Activated effector memory CD4-positive, alpha-beta T cell treated with anti-CD3 and anti-CD28 coated beads, Interleukin-2, amount 50 U/mL, for 16 hours (primary cell): Measurements from ENCODE around the gene COL4A6.

Experiments used
- DNase-seq: peaks from one replicate; pipeline ENCODE4 v3.0.0-alpha.2; 2020

COL4A6 gene

DNA sequence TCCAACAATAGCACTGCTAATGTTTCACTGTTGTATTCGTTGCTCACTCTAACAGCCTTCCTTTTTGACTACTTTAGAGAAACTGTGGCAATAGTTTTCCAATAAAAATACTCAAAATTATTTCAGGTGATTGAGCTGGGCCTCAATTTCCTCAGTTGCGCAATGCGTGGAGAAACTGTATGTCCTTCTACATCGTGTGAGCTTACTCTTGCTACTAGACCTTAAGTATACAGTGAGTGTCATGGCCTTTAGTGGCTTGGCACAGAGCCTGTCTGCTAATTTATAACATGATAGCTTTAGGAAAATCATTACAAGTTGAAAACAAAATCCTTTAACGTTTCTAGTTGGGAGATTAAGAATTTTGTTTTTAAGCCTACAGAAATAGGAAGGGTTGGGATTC is 114.5 kb downstream of the COL4A6 start:
- DNase-seq, result no peak

DNA sequence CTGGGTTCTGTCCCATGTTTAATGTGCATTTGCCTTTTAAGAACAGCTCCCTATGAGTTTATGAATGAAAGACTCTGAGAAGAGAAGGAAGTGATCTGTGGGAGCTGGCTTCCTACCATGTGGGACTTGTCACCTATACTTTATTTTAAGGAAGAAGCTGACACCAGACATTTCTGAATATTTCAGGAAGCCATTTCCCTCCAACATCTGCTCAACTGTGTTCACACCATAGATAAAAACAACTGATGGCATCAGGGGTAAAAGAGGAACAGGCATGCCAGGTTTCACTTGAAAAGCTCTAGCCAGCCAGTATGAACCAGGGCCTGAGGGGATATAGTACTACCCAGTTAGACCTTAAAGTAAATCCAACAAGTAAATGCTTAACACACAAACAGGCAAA is 116.0 kb downstream of the COL4A6 start:
- DNase-seq, result no peak

DNA sequence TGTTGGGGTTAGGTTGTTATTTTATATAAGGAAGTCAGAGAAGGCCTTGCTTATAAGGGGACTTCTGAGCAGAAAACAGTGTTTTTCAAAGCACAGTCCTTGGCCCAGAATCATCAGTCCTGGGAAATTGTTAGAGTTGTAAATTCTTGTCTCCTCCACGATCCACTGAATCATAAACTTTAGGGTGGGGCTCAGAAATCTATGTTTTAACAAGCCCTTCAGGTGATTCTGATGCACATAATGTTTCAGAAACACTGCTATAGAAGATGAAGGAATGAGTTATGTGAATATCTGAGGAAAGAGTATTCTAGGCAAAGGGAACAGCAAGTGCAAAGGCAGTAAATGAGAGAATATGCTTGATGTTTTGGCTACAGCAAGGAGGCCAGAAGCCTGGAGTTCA is 121.8 kb downstream of the COL4A6 start:
- no peak for DNase-seq

DNA sequence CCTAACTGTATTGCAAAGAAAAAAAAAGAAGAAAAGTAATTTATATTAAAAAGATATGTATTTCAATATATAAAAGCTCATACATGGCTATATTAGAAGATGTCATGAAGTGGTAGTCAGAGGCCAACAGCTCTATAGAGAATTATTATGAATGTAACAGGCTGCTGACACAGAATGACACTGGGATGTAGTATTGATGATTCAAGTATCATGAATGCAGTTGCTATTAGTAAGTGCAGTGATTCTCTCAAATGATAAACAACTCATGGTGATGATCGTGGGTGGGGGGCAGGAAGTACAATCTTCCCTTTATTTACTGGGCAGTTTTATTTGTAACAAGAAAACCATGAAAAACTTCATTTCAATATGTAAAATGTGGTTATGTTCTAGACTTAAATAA is 124.6 kb downstream of the COL4A6 start:
- no peak for DNase-seq

DNA sequence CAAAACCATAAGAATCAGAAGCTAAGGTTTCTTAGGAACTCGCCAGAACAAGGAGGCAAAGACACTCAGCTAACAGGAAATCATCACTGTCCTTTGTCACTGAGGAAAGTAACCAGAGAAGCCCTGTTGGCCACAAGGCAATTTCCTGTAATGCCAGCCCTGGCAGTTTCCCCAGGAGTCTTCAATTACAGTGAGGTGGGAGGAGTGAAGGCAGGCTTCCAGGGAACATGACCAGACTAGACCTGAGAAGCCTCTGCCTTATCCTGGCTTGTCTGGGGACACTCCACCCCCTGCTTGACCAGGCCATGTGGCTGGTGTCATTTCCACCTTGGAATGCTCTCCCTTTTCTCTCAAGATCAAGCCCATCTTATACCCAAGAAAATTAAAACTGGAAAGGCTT is 125.3 kb downstream of the COL4A6 start:
- DNase-seq, result no peak

DNA sequence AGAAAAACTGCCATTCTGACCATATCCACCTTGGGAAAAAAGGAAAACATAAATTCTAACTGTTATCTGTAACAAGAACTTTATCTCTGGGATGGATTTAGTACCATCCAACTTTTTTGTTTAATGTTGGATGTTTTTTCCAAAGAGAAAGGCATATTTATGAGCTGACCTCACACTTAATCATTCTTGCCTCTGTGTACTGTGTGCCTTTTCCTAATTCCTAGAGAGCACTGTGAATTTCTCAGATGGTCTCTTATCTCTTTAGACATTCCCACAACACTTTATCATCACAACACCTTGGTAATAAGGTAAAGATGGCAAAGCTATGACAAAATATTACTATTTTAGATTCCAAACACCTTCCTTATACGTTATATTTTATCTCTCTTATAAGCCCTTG is 126.2 kb downstream of the COL4A6 start:
- DNase-seq, result no peak

DNA sequence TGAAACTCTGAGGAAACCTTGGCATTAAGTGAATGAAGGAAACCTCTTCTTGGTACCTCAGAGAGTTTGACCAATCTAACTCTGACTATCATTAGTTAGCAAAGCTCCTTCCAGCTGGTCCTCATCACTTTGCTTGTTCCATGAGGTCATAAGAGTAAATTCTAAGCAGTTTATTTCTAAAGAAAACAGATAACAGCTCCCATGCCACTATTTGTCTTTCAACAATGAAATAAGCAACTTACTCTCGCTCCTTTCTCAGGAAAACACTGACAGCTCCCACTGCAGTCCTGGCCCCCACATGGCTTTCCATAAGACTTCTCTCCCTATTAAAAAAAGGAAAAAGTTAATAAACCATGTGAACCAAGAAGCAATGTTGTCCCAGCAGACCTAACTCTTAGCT is 127.7 kb downstream of the COL4A6 start:
- no peak for DNase-seq

DNA sequence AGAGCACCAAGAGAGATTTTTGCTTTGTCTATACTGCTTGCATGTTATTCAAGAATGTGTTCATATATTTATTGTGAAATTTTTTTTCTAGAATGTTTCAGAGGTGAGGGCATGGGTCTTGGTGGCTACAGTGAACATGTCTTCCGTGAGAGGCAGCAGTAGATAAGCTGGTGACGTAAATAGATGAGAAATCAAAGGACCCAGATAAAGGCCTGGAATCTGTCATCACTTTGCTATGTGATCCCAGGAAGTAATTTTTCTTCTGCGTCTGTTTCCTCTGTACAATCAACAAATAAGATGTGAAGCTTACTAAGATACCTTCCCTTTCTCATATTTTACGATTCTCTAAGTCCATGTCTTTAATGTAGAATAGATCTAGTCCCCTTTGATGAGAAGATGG is 129.1 kb downstream of the COL4A6 start:
- no peak for DNase-seq

DNA sequence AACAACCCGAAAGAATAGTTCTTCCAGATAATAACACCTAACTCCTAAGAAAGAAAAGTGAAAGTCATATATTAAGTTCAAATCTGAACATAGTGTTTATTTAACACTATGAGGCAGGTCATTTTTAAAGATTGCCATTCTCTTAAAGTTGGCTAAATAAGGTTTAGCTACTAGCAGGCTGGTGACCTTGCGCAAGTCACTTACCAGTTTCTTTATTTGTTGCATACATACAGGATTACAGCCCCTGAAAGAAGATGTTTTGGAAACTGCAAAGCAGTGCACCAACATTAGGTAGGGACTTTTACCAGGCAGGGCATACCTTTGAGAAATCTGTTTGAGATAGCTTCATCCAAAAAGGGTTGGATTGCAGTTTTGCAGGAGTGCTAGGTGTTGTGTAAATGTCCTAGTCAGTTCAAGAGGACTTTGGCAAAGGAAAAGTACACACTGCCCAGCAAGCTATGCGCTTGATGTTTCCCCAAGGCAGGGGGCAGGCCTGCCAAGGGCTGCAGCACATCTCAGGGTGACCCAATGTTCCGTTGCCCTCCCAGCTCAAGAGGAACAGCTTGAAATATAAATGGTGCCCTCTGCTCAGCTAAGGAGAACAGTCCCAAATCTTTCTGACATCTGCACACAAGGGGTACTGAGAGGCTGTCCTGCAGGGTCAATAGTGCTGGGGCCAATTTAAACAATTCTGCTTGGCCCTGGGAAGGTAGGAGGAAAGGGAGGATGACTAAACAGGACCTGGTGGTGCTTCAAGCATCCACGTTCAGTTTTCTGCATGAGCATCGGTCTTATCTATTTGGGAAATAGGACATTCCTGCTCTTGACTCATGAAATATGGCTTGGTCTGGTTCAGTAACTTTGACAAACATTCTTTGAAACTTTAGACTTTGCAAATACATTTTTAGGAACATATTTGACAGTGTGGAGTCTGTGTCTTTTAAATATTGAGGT is 130.8 kb downstream of the COL4A6 start:
- DNase-seq, result no peak

DNA sequence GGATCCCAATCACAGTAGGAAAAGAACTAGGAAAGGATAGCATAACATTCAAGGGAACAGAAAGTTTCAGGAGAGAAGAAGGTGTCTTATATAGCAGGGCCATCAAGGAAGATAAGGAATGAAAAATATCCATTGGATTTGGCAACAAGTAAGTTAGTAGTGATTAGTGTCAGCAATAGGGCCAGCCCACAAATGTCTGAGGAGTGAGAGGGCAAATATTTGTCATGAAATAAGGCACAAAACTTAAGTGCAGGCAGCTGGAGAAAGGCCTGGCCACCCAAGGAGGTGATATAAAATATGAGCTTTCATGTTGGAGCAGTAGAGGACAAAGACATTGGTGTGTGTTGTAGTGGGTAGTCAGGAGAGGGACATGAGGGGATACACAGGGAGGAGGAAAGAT is 132.1 kb downstream of the COL4A6 start:
- DNase-seq, result no peak

DNA sequence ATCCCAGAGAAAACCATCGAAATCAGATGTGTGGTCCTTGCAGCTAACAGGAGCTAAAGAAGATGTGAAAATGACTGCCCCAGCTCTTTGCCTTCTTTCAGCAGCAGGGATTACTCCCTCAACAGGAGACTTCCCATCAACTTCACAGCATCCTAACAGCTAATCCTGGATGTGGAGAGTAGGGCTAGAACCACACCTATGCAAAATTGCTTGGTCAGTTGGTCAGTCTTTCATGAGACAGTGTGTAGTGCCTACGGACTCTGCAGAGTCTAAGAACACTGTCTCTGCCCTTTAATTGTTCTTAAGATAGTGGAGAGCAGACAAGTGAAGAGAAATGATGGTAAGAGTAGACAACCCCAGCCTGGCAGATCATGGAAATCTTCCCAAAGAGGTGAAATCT is 133.5 kb downstream of the COL4A6 start:
- DNase-seq, result no peak

DNA sequence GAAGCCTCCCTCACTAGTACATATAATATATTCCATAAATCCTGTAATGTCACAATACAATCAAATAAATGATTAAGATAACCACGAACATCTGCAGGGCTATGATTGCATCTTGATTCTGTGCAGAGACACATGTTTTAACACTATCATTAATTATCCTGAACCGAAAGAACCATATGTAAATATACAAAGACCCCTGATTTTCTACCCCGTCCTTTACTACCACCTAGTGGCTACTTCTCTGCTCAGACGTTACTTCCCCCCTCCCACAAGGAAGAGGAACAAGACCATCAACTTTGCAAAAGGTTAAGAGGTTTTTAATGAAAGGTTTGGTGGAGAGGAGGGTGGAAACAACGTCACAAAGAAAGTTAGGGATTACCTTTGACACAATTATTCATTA is 134.0 kb downstream of the COL4A6 start:
- DNase-seq, result no peak

DNA sequence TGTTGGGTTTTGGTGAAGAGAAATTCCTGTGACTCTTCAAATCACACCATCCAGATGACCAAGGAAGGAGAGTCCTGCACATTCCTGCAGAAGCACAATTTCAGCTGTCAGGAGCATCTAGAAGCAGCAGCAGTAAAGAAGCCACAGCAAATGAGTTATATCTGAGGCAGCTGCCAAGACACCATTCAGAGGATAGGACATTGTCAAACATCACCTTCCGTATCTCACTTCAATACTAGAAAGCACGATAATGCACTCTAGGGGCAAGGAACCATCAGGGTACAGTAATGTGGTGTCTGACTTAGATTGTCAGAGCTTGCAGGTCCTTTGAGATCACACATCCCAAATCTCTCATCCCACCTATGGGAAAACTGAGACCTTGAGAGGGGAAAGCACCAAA is 134.5 kb downstream of the COL4A6 start:
- no peak for DNase-seq

DNA sequence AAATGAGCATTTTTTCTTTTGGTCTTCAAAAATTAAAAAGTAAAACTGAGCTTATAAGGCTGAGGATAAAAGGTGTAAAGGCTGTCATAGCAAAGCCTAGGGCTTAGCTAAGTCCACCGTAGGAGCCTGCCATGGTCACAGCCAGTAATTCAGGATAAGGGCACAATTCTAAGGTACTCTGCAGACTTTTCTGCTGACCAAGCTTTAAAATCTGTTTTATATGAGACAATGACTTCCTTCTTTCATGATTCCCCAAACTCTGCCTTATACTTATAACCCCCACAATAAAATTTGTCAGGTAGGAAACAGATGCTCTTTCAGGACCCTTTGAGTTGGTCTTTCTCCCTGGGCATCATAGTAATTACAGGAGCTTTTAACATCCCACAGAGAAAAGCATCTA is 138.5 kb downstream of the COL4A6 start:
- no peak for DNase-seq

DNA sequence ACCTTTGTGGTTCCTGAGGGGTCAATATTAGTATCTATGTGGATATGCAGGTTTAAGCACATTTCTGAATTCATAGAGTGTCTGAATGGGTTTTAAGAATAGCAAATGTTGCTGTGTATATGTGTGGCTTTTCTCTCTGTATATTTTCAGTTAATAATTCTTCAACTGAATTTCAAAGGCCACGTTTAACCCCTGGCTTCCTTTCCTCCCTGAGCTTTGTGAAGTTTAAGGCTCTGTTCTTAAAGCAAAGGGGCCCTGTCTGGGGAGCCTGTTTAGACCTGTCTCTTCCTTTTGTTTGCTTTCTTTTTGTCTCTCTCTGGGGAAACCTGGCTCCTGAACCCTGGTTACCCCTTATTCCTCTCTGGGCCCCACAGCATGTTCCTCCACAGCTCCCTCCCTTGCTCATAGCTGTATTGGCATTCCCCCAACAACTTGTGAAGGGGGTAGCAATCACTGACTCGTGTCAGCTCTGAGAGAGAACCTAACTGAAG is 139.1 kb downstream of the COL4A6 start:
- no peak for DNase-seq

DNA sequence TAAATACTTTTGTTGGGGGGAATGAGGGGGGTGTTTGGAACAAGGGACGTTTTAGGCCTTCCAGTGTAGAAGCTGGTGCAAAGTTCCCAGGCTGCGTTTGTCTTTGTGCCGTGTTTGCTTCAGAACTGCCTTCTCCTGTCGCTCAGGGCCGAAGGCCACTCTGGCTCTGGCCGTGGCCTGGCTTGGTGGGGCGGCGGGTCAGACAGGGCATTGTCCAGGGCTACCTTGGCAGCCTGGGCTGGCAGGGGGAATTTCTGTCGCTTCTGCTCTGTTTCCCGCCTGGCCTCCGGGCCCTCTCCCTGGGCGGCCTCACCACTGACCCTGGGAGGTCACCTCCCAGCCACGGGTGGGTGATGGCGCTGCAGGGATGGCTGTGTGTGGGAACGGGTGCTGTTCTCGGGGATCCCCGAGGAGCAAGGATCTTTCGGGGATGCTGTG is 140.0 kb downstream of the COL4A6 start:
- DNase-seq, result no peak

DNA sequence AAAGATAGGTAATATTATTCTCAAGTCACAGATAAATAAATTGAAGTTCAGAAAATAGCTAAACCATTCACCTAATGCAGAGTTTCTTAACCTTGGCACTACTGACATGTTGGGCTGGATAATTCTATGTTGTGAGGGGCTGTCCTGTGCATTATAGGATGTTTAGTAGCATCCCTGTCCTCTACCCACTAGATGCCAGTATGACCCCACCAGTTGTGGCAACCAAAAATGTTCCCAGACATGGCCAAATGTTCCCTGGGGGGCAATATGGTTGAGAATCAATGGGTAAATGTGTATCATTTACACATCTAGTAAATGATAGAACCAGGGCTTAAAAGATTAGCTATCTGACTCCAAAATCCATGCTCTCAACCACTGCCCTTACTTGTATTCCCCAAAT is 140.9 kb downstream of the COL4A6 start:
- DNase-seq, result no peak

DNA sequence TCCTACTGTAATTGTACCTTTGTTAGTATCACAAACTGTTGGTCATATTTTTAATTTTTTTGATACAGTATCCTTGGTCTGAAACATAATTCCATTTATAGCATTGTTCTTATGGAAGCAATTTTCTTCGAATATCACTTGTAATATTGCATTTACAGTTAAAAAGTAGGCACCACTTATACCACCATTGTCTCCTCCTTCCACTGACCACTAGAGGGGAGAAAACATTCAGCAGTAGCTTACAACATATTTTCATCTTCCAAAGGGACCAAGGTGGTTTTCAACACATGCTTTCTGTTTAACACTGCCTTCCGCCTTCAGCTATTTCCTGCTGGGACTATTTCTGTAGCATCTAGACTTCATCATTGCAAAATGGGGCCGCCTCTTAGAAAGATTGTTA is 146.2 kb downstream of the COL4A6 start:
- no peak for DNase-seq

DNA sequence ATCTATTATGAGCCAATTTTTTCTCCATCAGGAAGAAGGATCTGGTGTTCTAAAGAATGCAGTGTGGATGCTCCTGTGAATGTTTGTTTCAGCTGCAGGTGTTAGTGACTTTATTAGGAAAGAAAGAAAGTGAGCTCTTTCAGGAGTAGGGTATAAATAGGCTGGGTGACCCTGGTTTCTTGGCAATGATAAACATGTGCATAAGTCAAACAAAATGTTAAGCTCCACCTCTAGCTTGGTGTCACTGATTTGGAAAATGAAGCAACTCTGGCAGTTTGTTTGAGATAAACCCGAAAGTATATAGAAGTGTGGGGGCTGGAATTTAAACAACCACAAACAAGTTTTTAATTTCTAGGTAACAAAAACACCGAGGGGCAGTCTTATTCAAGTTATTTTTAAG is 152.3 kb downstream of the COL4A6 start:
- DNase-seq, result no peak

DNA sequence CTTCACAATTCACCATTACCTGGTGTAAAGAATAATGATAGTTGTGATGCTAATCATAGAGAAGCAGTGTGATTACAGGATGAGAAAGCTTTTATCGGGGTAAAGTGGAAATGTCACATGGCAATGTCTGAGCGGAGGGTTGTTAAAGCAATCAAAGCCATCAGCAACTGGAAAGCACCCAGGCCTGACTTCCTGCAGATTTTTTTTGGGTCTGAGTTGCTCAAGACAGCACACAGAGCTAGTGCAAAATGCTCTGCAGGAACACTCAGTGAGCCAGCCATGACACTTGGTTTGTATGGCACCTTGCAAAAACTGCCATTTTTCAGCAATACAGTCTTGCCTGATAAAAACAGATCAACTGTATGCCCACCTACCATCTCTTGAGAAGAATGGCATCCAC is 152.9 kb downstream of the COL4A6 start:
- no peak for DNase-seq

DNA sequence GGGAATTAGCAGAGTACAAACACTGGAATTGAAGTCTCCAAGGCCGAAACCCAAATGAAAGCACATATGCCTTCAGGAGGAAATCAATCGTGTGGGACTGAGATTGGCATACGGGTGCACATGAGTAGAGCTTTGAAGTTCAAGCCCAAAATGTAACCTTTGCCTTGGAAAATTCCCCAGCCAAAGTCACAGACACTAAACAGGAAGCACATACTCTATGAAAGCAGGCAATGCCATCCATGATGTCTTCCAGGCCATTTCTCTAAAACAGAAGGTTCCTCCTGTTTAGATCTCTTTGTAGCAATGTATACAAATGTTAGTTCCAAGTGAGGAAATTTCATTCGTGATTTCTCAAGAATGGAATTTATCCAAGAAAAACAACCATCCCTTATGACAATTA is 162.5 kb downstream of the COL4A6 start:
- DNase-seq, result no peak

DNA sequence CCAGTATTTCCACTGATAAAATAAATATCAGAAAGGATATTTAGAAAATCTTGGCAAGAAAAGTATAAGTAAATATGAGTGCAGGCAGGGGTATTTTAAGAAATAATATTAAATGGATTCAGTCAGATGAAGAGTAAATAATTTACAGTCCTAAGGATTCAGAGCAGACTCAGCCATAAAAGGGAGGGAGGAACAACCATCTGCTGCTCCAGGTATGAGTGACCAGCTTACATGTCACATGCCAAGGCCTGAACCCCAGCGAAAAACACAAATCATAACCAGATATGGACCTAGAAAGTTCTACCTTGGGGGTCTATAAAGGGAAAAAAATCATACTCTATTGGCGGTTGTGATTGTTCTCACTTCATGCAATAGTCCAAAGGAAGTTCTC is 166.8 kb downstream of the COL4A6 start:
- no peak for DNase-seq

DNA sequence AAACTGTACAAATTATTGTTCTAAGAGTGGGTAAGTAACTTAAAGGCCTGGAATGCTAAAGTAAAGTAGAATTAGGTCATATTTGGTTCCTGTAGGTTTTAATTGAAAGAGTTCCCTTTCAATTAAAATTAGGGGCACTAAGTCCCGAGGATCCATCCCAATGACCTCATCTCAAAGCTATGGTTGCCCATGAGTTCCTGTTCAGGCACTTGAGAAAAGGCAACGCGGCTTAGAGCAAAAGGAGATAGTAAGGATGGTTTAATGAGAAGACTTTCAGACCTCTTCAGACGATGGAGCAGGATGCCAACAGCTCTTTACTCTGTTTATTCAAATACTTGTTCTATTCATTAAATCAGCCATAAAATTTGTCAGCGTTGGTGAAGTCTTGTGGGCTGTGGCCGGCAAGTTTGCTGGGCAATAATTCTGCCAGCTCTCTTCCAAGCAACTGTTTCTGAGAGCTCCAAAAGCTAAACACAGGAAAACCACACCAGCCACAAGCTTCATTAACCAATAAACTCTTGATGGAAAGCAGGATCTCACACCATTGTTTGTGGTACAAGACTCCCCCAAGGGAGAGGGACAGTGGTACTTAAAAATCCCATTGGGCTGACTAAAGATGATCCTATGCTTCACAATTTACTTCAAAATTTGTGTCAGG is 167.4 kb downstream of the COL4A6 start:
- no peak for DNase-seq

DNA sequence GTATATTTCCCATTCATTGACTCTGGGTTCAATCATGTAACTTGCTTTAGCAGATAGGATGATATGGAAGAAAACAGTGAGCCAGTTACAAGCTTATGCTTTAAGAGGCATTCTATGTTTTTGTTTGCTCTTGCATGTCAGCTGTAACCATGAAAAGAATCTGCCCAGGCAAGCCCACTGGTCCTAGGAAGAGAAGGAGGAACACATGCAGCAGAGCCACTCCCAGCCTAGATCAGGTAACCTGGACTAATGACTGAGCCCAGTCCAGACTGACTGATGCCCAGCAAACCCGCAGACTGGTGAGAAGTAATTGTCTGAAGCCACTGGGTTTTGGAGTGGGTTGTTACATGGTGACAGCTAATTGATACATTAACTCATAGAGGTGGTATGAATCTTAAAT is 167.9 kb downstream of the COL4A6 start:
- DNase-seq, result no peak
